ENCODE data around the gene TKTL1. TPM values are rescaled to one million over a fixed set of nuclear protein-coding genes. Genes with fewer than 3 reads are reported as not detected.

TKTL1 gene
- total RNA-seq, 1 donor from 2014 or later = 0.20 TPM

DNA sequence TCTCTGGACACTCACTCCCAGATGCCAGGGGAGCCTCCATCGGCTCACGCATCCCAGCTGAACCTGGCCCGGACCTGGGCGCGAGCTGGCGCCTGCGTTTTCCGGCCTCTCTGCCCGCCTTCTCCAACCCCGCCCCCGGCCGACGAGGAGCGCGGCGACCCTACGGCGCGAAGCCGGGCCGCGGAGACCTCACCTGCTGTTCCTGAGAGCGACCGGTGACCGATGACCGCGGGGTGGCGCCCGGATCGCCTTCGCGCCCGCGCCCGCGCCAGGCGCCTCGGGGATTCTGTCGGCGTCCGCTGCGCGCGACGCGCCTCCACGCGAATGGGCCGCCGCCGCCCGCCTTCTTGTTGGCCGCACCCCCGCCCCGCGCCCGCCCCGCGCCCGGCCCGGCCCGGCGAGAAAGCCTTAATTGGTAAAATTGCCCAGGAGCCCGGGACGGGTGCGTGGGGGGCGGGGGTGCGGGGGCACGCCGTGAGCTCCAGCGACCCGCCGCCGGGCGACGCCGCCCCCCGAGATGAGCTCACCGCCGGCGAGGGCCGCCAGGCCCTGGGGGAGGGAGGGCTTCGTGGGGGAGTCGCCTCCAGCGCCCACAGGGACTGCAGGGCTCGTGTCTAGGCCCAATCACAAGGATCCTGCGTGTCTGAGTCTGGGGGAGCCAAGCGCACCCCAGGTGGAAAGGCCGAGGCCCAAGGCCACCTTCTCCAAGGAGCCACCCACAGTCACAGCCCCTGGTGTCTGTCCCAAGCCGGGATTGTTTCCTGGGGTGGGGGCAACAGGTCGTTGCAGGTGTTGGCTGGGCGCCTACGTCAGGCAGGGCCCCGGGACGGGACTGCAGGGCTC is 78.9 kb downstream of the TKTL1 start, which contains the start of gene FLNA:
Gene FLNA, minus strand, starts transcription at position 322 of the 843 bp plus-strand sequence. CDS start 3,389 bp downstream, outside the sequence.
- Mint-ChIP-seq H3K27ac (peak within 1 kb of the TSS; percentile 81), H3K27me3 (ENCODE audit: low read depth) (no peaks in the 10 kb centered on the region), H3K9me3 (no peaks in the 10 kb centered on the region), H3K4me3 (peak within 1 kb of the TSS; percentile 60), H3K36me3 (no peaks in the 10 kb centered on the region), H3K4me1 (peaks cover 24% of the 10 kb centered on the region)
- DNase-seq (ENCODE audit: low spot score in 2 of 2, unreplicated experiment in 2 of 2) = no peak
- TF ChIP-seq, protein P1, sequence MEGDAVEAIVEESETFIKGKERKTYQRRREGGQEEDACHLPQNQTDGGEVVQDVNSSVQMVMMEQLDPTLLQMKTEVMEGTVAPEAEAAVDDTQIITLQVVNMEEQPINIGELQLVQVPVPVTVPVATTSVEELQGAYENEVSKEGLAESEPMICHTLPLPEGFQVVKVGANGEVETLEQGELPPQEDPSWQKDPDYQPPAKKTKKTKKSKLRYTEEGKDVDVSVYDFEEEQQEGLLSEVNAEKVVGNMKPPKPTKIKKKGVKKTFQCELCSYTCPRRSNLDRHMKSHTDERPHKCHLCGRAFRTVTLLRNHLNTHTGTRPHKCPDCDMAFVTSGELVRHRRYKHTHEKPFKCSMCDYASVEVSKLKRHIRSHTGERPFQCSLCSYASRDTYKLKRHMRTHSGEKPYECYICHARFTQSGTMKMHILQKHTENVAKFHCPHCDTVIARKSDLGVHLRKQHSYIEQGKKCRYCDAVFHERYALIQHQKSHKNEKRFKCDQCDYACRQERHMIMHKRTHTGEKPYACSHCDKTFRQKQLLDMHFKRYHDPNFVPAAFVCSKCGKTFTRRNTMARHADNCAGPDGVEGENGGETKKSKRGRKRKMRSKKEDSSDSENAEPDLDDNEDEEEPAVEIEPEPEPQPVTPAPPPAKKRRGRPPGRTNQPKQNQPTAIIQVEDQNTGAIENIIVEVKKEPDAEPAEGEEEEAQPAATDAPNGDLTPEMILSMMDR (IDR thresholded peaks at IDR 0.05; ENCODE audit: unreplicated experiment) = no peak

DNA sequence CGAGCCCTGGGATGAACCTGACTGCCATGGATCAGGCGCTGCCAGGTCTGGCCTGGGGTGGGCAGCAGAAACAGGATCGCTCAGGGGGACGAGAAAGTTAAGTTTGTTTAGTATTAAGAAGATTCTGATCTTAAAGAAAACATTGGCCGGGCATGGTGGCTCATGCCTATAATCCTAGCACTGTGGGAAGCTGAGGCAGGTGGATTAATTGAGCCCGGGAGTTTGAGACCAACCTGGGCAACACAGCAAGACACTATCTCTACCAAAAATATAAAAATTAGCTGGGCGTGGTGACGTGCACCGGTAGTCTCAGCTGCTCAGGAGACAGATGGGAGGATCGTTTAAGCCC is 79.5 kb downstream of the TKTL1 start:
- Mint-ChIP-seq H3K9me3 (no peaks in the 10 kb centered on the region), H3K4me1 (peaks cover 28% of the 10 kb centered on the region), H3K36me3 (no peaks in the 10 kb centered on the region), H3K4me3 (peak overlapping the region; percentile 56), H3K27me3 (ENCODE audit: low read depth) (no peaks in the 10 kb centered on the region), H3K27ac (peak overlapping the region; percentile 67)
- TF ChIP-seq, protein P1 (IDR thresholded peaks at IDR 0.05; ENCODE audit: unreplicated experiment) = no peak
- DNase-seq (ENCODE audit: low spot score in 2 of 2, unreplicated experiment in 2 of 2) = no peak

DNA sequence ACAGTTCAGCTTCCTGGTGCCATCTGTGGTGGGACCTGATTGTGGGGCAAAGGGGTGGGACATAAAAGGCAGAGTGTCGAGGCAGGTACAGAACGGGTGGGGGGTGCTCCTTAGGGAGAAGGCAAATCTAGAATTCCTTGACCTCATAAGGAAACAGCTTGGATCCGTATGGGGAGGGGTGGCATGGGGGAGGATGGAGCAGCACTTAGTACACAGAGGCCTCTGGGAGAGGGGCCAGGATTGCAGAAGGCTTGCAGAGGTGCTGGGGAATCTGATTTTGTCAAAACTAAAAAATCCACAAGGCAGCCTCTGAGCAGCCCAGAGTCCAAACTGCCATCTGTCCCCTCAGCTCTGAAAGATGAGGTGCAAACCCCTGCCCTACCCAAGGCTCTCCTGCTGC is 81.2 kb downstream of the TKTL1 start:
- Mint-ChIP-seq H3K9me3 (no peaks in the 10 kb centered on the region), H3K27ac (peak overlapping the region; percentile 69), H3K4me3 (no peak overlapping the region), H3K4me1 (peaks cover 36% of the 10 kb centered on the region), H3K36me3 (peaks cover 2% of the 10 kb centered on the region), H3K27me3 (ENCODE audit: low read depth) (no peaks in the 10 kb centered on the region)
- TF ChIP-seq, protein P1 (IDR thresholded peaks at IDR 0.05; ENCODE audit: unreplicated experiment) = no peak
- DNase-seq (ENCODE audit: low spot score in 2 of 2, unreplicated experiment in 2 of 2) = no peak

DNA sequence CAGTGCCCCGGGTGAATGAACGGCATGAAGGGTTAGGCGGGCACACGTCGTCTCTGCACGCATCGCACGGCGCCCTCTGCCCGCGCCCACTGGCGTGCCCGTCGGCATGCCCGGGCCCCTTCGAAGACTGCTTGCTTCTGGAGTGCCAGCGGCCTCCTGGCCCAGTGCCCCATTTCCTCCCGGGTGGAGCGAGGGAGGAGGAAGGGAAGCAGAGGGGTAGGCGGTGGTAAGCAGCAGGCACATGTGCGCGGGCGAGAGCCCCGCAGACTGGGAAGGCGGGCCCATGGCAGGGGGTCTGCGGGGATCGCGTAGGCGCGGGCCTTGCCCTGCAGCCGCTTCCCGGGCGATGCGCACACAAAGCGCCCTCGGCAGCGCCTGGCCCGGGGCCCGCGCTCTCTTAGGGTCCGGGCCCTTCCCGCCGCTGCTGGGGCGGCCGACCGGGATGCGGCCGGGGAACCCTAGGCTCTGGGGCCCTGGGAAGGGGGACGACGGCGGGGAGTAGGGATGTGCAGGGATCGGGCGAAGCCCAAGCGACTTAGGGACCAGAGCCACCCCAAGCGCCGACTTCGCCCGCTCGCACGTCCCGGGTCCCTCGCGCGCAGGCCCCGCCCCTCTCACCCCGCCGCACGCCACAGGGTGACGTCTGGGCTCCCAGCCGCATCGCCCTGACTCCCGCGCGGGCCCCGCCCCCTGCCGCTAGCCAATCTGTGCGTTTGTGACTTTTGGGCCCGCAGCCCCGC is 82.6 kb downstream of the TKTL1 start:
- TF ChIP-seq, protein P1 (IDR thresholded peaks at IDR 0.05; ENCODE audit: unreplicated experiment) = no peak
- no peak for DNase-seq (ENCODE audit: low spot score in 2 of 2, unreplicated experiment in 2 of 2)
- Mint-ChIP-seq H3K27ac (peak overlapping the region; percentile 81), H3K27me3 (ENCODE audit: low read depth) (no peaks in the 10 kb centered on the region), H3K9me3 (no peaks in the 10 kb centered on the region), H3K4me1 (peaks cover 30% of the 10 kb centered on the region), H3K4me3 (peak overlapping the region; percentile 54), H3K36me3 (peaks cover 2% of the 10 kb centered on the region)

DNA sequence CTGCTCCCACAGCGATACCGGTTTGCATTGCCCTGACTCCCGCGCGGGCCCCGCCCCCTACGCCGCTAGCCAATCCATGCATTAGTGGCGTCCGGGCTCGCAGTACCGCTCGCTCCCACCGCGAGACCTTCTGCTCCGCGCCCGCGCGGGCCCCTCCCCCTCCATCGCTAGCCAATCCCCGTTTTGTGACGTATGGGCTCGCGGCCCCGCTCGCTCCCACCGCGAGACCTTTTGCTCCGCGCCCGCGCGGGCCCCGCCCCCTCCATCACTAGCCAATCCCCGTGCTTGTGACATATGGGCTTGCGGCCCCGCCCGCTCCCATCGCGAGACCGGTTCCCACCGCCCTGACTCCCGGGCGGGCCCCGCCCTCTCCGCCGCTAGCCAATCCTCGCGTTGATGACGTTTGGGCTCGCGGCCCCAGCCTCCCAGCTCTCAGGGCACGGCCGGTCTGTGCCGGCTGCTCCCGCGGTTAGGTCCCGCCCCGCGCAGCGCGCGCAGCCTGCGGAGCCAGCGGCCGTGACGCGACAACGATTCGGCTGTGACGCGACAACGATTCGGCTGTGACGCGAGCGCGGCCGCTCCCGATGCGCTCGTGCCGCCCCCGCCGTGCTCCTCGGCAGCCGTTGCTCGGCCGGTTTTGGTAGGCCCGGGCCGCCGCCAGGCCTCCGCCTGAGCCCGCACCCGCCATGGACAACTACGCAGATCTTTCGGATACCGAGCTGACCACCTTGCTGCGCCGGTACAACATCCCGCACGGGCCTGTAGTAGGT is 83.4 kb downstream of the TKTL1 start, which contains the start of gene EMD:
Gene EMD, plus strand, starts transcription at position 497 of the 770 bp plus-strand sequence. Its CDS starts 190 bp downstream, at position 687.
- H3K4me1 Mint-ChIP-seq = peaks cover 29% of the 10 kb centered on the region
- peak within 1 kb of the TSS; percentile 80 for H3K4me3 Mint-ChIP-seq
- H3K27ac Mint-ChIP-seq = peak within 1 kb of the TSS; percentile 94
- TF ChIP-seq, protein P1 (IDR thresholded peaks at IDR 0.05; ENCODE audit: unreplicated experiment) = no peak
- H3K27me3 Mint-ChIP-seq (ENCODE audit: low read depth) = no peaks in the 10 kb centered on the region
- no peaks in the 10 kb centered on the region for H3K9me3 Mint-ChIP-seq
- H3K36me3 Mint-ChIP-seq = peaks cover 2% of the 10 kb centered on the region
- peak; percentile 94 to 95 for DNase-seq (ENCODE audit: low spot score in 2 of 2, unreplicated experiment in 2 of 2)
